Neural cell (in vitro differentiated cells): ENCODE data around the gene UNC79.

Experiments used
- CTCF ChIP-seq: fragments of 450-650 bp; IDR thresholded peaks from 2 replicates; pipeline ENCODE4 v1.5.1; 2014; ENCODE audit warnings: antibody characterized with exemption, mild to moderate bottlenecking, moderate library complexity; ENCODE audit not compliant: poor library complexity, severe bottlenecking
- EZH2 ChIP-seq: fragments of 200-600, 300-800 bp; shearing (Covaris generic), sonication (generic); IDR thresholded peaks from 2 replicates; pipeline ENCODE4 v1.6.1; 2014; ENCODE audit warnings: antibody characterized with exemption, low read length, borderline replicate concordance, mild to moderate bottlenecking; ENCODE audit not compliant: insufficient read depth, poor library complexity, severe bottlenecking
- POLR2AphosphoS5 ChIP-seq: IDR thresholded peaks from 2 replicates; pipeline ENCODE4 v1.6.1; 2012
- RAD21 ChIP-seq: fragments of 450-650 bp; conservative IDR thresholded peaks from 2 replicates; pipeline ENCODE4 v1.6.1; 2014; ENCODE audit warnings: antibody characterized with exemption, mild to moderate bottlenecking, moderate library complexity

- TF ChIP-seq EZH2 (no peak), RAD21 (no peak), CTCF (no peak), POLR2AphosphoS5 (no peak)
Observed at GRCh38 chr14:93700928-93701327, 270.2 kb downstream of the UNC79 start.
